B cell (primary cell): ENCODE measurements around the gene SYNPO. TPM values are rescaled to one million over a fixed set of nuclear protein-coding genes. Genes with fewer than 3 reads are reported as not detected.

Experiments used
- ATAC-seq: fragments of 200-7000 bp; cut with Tn5 transposase; one replicate; pipeline ENCODE4 v1.10.0; 2021; ENCODE audit warnings: low read depth, mild to moderate bottlenecking, moderate number of reproducible peaks, moderate library complexity
- CTCF ChIA-PET: fragments of 350-600 bp; sonication (Branson Sonifier 250); formaldehyde crosslinking; loops from one replicate; lab custom pipeline; 2021; ENCODE audit warnings: antibody characterized with exemption, inconsistent platforms; lab: Charles Lee
- POLR2A ChIA-PET: fragments of 350-600 bp; sonication (Branson Sonifier 250); formaldehyde crosslinking; loops from one replicate; lab custom pipeline; 2021; ENCODE audit warnings: antibody characterized with exemption; lab: Charles Lee
- DNase-seq: peaks from one replicate; pipeline ENCODE4 v3.0.0; 2013
- H2AFZ ChIP-seq: 2 replicates; pipeline ENCODE4 v1.6.1; 2012; ENCODE audit warnings: mild to moderate bottlenecking, low read depth, low read length; ENCODE audit not compliant: insufficient read depth, poor library complexity, severe bottlenecking
- H3K27ac ChIP-seq, 2 donors: 1 replicate in 1 of 2; 2 replicates in 1 of 2; pipeline ENCODE4 v1.5.1; 2012 to 2013; ENCODE audit warnings: low read length in 2 of 2, mild to moderate bottlenecking in 2 of 2, moderate library complexity in 1 of 2
- H3K27me3 ChIP-seq, 4 experiments: fragments of 200-600 bp in 1 of 4; sonication (generic) in 1 of 4; replicated peaks in 1 of 4; 1 replicate in 2 of 4; 2 replicates in 2 of 4; pipeline versions ENCODE4 v1.6.1 to v1.7.0; 2013 to 2016; ENCODE audit warnings: low read length in 3 of 4, mild to moderate bottlenecking in 2 of 4, mixed read lengths in 1 of 4, moderate library complexity in 1 of 4; ENCODE audit not compliant: insufficient read depth in 4 of 4, control insufficient read depth in 3 of 4; ENCODE audit errors: control extremely low read depth in 1 of 4
- H3K36me3 ChIP-seq, 2 experiments: replicated peaks in 1 of 2; 1 replicate in 1 of 2; 2 replicates in 1 of 2; pipeline versions ENCODE4 v1.6.1 to v1.7.1; 2013; ENCODE audit warnings: low read length in 1 of 2; ENCODE audit not compliant: insufficient read depth in 2 of 2, control insufficient read depth in 1 of 2; ENCODE audit errors: control extremely low read depth in 1 of 2, extremely low read depth in 1 of 2
- H3K4me1 ChIP-seq, 2 donors: fragments of 200-600 bp in 1 of 2; sonication (generic) in 1 of 2; 1 replicate in 1 of 2; 2 replicates in 1 of 2; pipeline versions ENCODE4 v1.5.1 to v1.6.1; 2013 to 2017; ENCODE audit warnings: low read length in 2 of 2; ENCODE audit not compliant: control insufficient read depth in 2 of 2, insufficient read depth in 2 of 2
- H3K4me2 ChIP-seq: replicated peaks from 2 replicates; pipeline ENCODE3; 2012; ENCODE audit warnings: mild to moderate bottlenecking, low read depth, low read length; ENCODE audit not compliant: poor library complexity, severe bottlenecking
- H3K4me3 ChIP-seq, 5 experiments: fragments of 200-600 bp in 1 of 5; sonication (generic) in 1 of 5; 1 replicate in 3 of 5; 2 replicates in 2 of 5; pipeline versions ENCODE4 v1.5.1 to v1.7.0; 2011 to 2016; ENCODE audit warnings: low read length in 4 of 5, mild to moderate bottlenecking in 4 of 5, low read depth in 2 of 5, control low read depth in 1 of 5, moderate library complexity in 1 of 5; ENCODE audit not compliant: insufficient read depth in 1 of 5; ENCODE audit errors: control extremely low read depth in 1 of 5, extremely low read depth in 1 of 5
- H3K79me2 ChIP-seq: fragments of 200-600 bp; sonication (generic); one replicate; pipeline ENCODE4 v1.6.0; 2016; ENCODE audit warnings: low read length; ENCODE audit not compliant: control insufficient read depth, insufficient read depth
- H3K9ac ChIP-seq: fragments of 200-600 bp; sonication (generic); 2 replicates; pipeline ENCODE4 v1.6.1; 2017; ENCODE audit warnings: mild to moderate bottlenecking, low read length, moderate library complexity
- H3K9me3 ChIP-seq, 3 donors: one replicate each; pipeline versions ENCODE4 v1.6.1 to v1.7.1; 2013; ENCODE audit warnings: low read length in 2 of 3; ENCODE audit not compliant: control insufficient read depth in 2 of 3, insufficient read depth in 1 of 3; ENCODE audit errors: control extremely low read depth in 1 of 3
- H4K20me1 ChIP-seq: 2 replicates; pipeline ENCODE4 v1.6.0; 2012; ENCODE audit warnings: mild to moderate bottlenecking, low read length; ENCODE audit not compliant: insufficient read depth, control insufficient read depth, poor library complexity, severe bottlenecking
- H3K27ac Mint-ChIP-seq: one replicate; pipeline ENCODE4 v1.8.0; 2021; ENCODE audit warnings: mixed read lengths
- H3K27me3 Mint-ChIP-seq: one replicate; pipeline ENCODE4 v1.8.0; 2021; ENCODE audit warnings: mixed read lengths
- H3K4me1 Mint-ChIP-seq: one replicate; pipeline ENCODE4 v1.8.0; 2021; ENCODE audit warnings: mixed read lengths
- H3K4me3 Mint-ChIP-seq: one replicate; pipeline ENCODE4 v1.8.0; 2021; ENCODE audit warnings: mixed read lengths
- H3K9me3 Mint-ChIP-seq: one replicate; pipeline ENCODE4 v1.8.0; 2022; ENCODE audit warnings: mixed read lengths; ENCODE audit not compliant: insufficient read depth
- CTCF ChIP-seq: fragments of 200-600 bp; IDR thresholded peaks from one replicate; pipeline ENCODE4 v1.8.0; 2022; ENCODE audit warnings: antibody characterized with exemption, mild to moderate bottlenecking
- EZH2 ChIP-seq: IDR thresholded peaks from 2 replicates; pipeline ENCODE4 v1.6.1; 2012; ENCODE audit warnings: borderline replicate concordance, low read depth, mild to moderate bottlenecking, moderate library complexity, low read length; ENCODE audit not compliant: insufficient read depth, poor library complexity, severe bottlenecking
- WGBS: methylation state at CpG from one replicate; pipeline ENCODE4 v1.1.5; 2013; ENCODE audit warnings: missing lambda C conversion rate; ENCODE audit not compliant: insufficient coverage; 5-methylcytosine and 5-hydroxymethylcytosine counted together
- intact Hi-C: fragments of 100-400 bp; cut with micrococcal nuclease; formaldehyde crosslinking; loops from one replicate; pipeline ENCODE4 v1.10.0; 2022
- polyA plus RNA-seq: library from polyadenylated mRNA; depleted of rRNA; stranded (reverse); fragments of >200 nt; gene quantifications from 2 replicates; pipeline ENCODE4 v1.2.3, GENCODE V29; 2012
- total RNA-seq, 2 donors: library from RNA; stranded (reverse); fragments of 120-200 nt in 1 of 2; gene quantifications; 1 replicate in 1 of 2; 2 replicates in 1 of 2; pipeline versions ENCODE4 v1.2.3 to v1.2.4, GENCODE V29; 2013 to 2022

Gene SYNPO
- total and polyA plus RNA-seq, 2 donors (not counting 1 experiment from before 2014, with no cell fraction given), result 13.2 to 16.8 TPM

GRCh38 chr5:150639377-150639692 is 1.1 kb upstream of the SYNPO start:
- Histone ChIP-seq H3K9me3 (no peaks in the 10 kb centered on the region), H3K4me3 (no peak overlapping the region), H3K9ac (no peak overlapping the region), H4K20me1 (peaks cover 10% of the 10 kb centered on the region), H3K4me2 (no peak overlapping the region), H3K4me1 (no peaks in the 10 kb centered on the region), H3K79me2 (no peaks in the 10 kb centered on the region), H3K27ac (no peak overlapping the region), H3K27me3 (no peaks in the 10 kb centered on the region), H2AFZ (no peak overlapping the region), H3K36me3 (peaks cover 0 to 5% of the 10 kb centered on the region in 2 experiments)
- Mint-ChIP-seq H3K4me3 (no peak overlapping the region), H3K9me3 (no peaks in the 10 kb centered on the region), H3K4me1 (peaks cover 7% of the 10 kb centered on the region), H3K27me3 (peaks cover 2% of the 10 kb centered on the region), H3K27ac (no peak overlapping the region)
- CTCF ChIA-PET, result interaction anchor here (0.9 to 1.3 kb wide), 2 partner anchors 13 to 79 kb away, joined by 3 read pairs; no protein-coding TSS in a partner anchor
- no peak for TF ChIP-seq CTCF
- TF ChIP-seq EZH2, result no peak
- POLR2A ChIA-PET, result no interaction called here
- no peak for DNase-seq
- 100% methylated on average over 1 of the region's 3 CpGs for WGBS
- intact Hi-C loops, result no loop called here
- ATAC-seq, result no peak

GRCh38 chr5:150639751-150640150 is 709 bp upstream of the SYNPO start:
- no peaks in the 10 kb centered on the region for H3K27me3 ChIP-seq
- H3K4me1 Mint-ChIP-seq, result peaks cover 7% of the 10 kb centered on the region
- TF ChIP-seq EZH2, result no peak
- TF ChIP-seq CTCF, result no peak
- peaks cover 2% of the 10 kb centered on the region for H3K27me3 Mint-ChIP-seq
- H3K36me3 ChIP-seq, result peaks cover 0 to 5% of the 10 kb centered on the region in 2 experiments
- H3K4me1 ChIP-seq, result no peaks in the 10 kb centered on the region
- no peak overlapping the region for H3K27ac Mint-ChIP-seq
- H3K27ac ChIP-seq, result no peak overlapping the region
- ChIA-PET CTCF (interaction anchor here (0.9 kb wide), 1 partner anchor 13 kb away, joined by 3 read pairs; no protein-coding TSS in a partner anchor), POLR2A (no interaction called here)
- DNase-seq (no peak), ATAC-seq (no peak)
- H3K9me3 Mint-ChIP-seq, result no peaks in the 10 kb centered on the region
- intact Hi-C loops, result no loop called here
- no peaks in the 10 kb centered on the region for H3K79me2 ChIP-seq
- H3K9ac ChIP-seq, result no peak overlapping the region
- no peak overlapping the region for H3K4me2 ChIP-seq
- peaks cover 14% of the 10 kb centered on the region for H4K20me1 ChIP-seq
- H3K4me3 Mint-ChIP-seq, result no peak overlapping the region
- WGBS, result 89% methylated on average over 5 of the region's 5 CpGs
- no peak overlapping the region for H3K4me3 ChIP-seq
- H3K9me3 ChIP-seq, result no peaks in the 10 kb centered on the region
- no peak overlapping the region for H2AFZ ChIP-seq
